Measurements from ENCODE around the gene ZNF532. TPM values are rescaled to one million over a fixed set of nuclear protein-coding genes. Genes with fewer than 3 reads are reported as not detected.
A peak's percentile ranks its signal among the peaks of the same experiment; 100 is the strongest.

Gene ZNF532
- total RNA-seq, 1 experiment from 2014 or later = 49.8 TPM

- Histone ChIP-seq H3K27ac (ENCODE audit: low read length) (peak overlapping the region; percentile 79), H3K4me3 (ENCODE audit: low read depth in 2 of 2, low read length in 2 of 2) (no peak overlapping the region), H3K36me3 (ENCODE audit: control insufficient read depth, insufficient read depth, low read length) (no peaks in the 10 kb centered on the region), H3K4me1 (ENCODE audit: control insufficient read depth, insufficient read depth, low read length) (peaks cover 49% of the 10 kb centered on the region), H3K27me3 (ENCODE audit: control insufficient read depth, insufficient read depth, low read length) (no peaks in the 10 kb centered on the region), H3K9me3 (ENCODE audit: control insufficient read depth, insufficient read depth, low read depth, low read length) (no peaks in the 10 kb centered on the region)
- no TSS peak for BruUV-seq (replicated peaks)
- no peak for DNase-seq (ENCODE audit: low read depth, low spot score)
- in situ Hi-C loops (cut with HindIII; ENCODE audit: low pct_unique_long_range_greater_than_20kb, low sequenced_read_pairs) (no loop called here), intact Hi-C loops (cut with micrococcal nuclease; ENCODE audit: unreplicated experiment) (no loop called here)
- TF ChIP-seq POLR2AphosphoS5 (IDR thresholded peaks at IDR 0.05; ENCODE audit: low read depth, low read length) = no peak
- CTCF ChIA-PET = no interaction called here
- POLR2A ChIA-PET = no interaction called here
- ATAC-seq = no peak
Observed at GRCh38 chr18:58865701-58866065, 1.0 kb downstream of the ZNF532 start.

GRCh38 chr18:58866066-58866772 is 1.5 kb downstream of the ZNF532 start:
- ChIA-PET POLR2A (interaction anchor here (0.6 kb wide), 1 partner anchor 20 kb away, joined by 6 read pairs; no protein-coding TSS in a partner anchor), CTCF (interaction anchor here (0.5 kb wide), 1 partner anchor 70 kb away, joined by 3 read pairs; no protein-coding TSS in a partner anchor)
- Histone ChIP-seq H3K9me3 (ENCODE audit: control insufficient read depth, insufficient read depth, low read depth, low read length) (no peaks in the 10 kb centered on the region), H3K36me3 (ENCODE audit: control insufficient read depth, insufficient read depth, low read length) (no peaks in the 10 kb centered on the region), H3K27ac (ENCODE audit: low read length) (peak overlapping the region; percentile 79), H3K4me3 (ENCODE audit: low read depth in 2 of 2, low read length in 2 of 2) (no peak overlapping the region), H3K4me1 (ENCODE audit: control insufficient read depth, insufficient read depth, low read length) (peaks cover 44% of the 10 kb centered on the region), H3K27me3 (ENCODE audit: control insufficient read depth, insufficient read depth, low read length) (no peaks in the 10 kb centered on the region)
- BruUV-seq (replicated peaks) = no TSS peak
- ATAC-seq (no peak), DNase-seq (ENCODE audit: low read depth, low spot score) (no peak)
- intact Hi-C loops (cut with micrococcal nuclease; ENCODE audit: unreplicated experiment) = no loop called here
- TF ChIP-seq SIN3A (IDR thresholded peaks at IDR 0.05; ENCODE audit: borderline replicate concordance, insufficient read depth, low read depth, low read length) (no peak), REST (IDR thresholded peaks at IDR 0.05; ENCODE audit: insufficient read depth in 1 of 2, low read depth in 2 of 2, low read length in 1 of 2) (no peak), TCF7L2 (IDR thresholded peaks at IDR 0.05; ENCODE audit: low read depth, low read length) (no peak), CTCF (IDR thresholded peaks at IDR 0.05) (no peak), POLR2AphosphoS5 (IDR thresholded peaks at IDR 0.05; ENCODE audit: low read depth, low read length) (no peak)
- in situ Hi-C loops (cut with HindIII; ENCODE audit: low pct_unique_long_range_greater_than_20kb, low sequenced_read_pairs) = no loop called here

GRCh38 chr18:58866773-58867150 is 2.1 kb downstream of the ZNF532 start:
- ChIA-PET CTCF (interaction anchor here (0.5 kb wide), 1 partner anchor 70 kb away, joined by 3 read pairs; no protein-coding TSS in a partner anchor), POLR2A (interaction anchor here (0.6 kb wide), 1 partner anchor 19 kb away, joined by 6 read pairs; no protein-coding TSS in a partner anchor)
- Histone ChIP-seq H3K4me1 (ENCODE audit: control insufficient read depth, insufficient read depth, low read length) (peaks cover 38% of the 10 kb centered on the region), H3K36me3 (ENCODE audit: control insufficient read depth, insufficient read depth, low read length) (no peaks in the 10 kb centered on the region), H3K27ac (ENCODE audit: low read length) (peak overlapping the region; percentile 79), H3K27me3 (ENCODE audit: control insufficient read depth, insufficient read depth, low read length) (no peaks in the 10 kb centered on the region), H3K4me3 (ENCODE audit: low read depth in 2 of 2, low read length in 2 of 2) (no peak overlapping the region), H3K9me3 (ENCODE audit: control insufficient read depth, insufficient read depth, low read depth, low read length) (no peaks in the 10 kb centered on the region)
- BruUV-seq (replicated peaks) = no TSS peak
- TF ChIP-seq CTCF (IDR thresholded peaks at IDR 0.05) (no peak), REST (IDR thresholded peaks at IDR 0.05; ENCODE audit: insufficient read depth in 1 of 2, low read depth in 2 of 2, low read length in 1 of 2) (no peak), SIN3A (IDR thresholded peaks at IDR 0.05; ENCODE audit: borderline replicate concordance, insufficient read depth, low read depth, low read length) (no peak), TCF7L2 (IDR thresholded peaks at IDR 0.05; ENCODE audit: low read depth, low read length) (no peak), POLR2AphosphoS5 (IDR thresholded peaks at IDR 0.05; ENCODE audit: low read depth, low read length) (no peak)
- in situ Hi-C loops (cut with HindIII; ENCODE audit: low pct_unique_long_range_greater_than_20kb, low sequenced_read_pairs) (no loop called here), intact Hi-C loops (cut with micrococcal nuclease; ENCODE audit: unreplicated experiment) (no loop called here)
- no peak for DNase-seq (ENCODE audit: low read depth, low spot score)
- ATAC-seq = no peak
